SU-DHL-6 (cell line): ENCODE data around the gene SLC44A4.

Source experiments
- EZH2phosphoT487 ChIP-seq: fragments of 200-600 bp; sonication (generic), shearing (Covaris generic); conservative IDR thresholded peaks from 2 replicates; pipeline ENCODE4 v1.6.1; 2018; ENCODE audit warnings: mild to moderate bottlenecking, antibody characterized with exemption, low read length, moderate library complexity, mixed read lengths
- TF ChIP-seq, protein P1 (sequence below): fragments of 200-600 bp; sonication (generic); IDR thresholded peaks from one replicate; pipeline ENCODE4 v1.5.1; 2017; ENCODE audit warnings: antibody characterized with exemption, mild to moderate bottlenecking, low read length, moderate library complexity; ENCODE audit not compliant: insufficient read depth, poor library complexity, severe bottlenecking

DNA sequence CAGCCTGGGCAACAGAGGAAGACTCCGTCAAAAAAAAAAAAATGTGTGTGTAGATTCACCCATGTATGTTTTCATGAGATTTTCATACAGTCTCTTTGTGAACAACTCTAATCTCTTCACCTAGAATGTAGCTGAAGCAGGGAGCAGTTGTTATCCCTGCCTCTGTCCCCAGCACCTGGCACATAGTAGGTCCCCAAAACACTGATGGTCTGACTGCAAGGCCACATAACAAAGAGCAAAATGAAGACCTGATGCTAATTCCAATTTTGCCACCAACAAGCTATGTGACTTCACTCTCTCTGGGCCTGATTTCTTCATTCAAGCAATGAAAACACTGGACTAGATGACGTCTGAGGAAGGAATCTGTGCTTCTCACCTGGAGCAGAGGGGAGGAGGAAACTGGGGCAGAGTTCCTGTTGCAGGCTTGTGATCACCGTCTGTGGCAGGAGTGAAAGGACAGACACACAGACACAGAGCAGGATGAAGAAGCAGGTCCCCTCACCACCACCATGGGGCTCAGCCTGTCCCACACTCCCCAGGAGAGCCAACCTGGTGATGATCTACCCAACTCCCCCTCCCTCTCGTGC, 4.6 kb downstream of the SLC44A4 start:
- TF ChIP-seq, protein P1, sequence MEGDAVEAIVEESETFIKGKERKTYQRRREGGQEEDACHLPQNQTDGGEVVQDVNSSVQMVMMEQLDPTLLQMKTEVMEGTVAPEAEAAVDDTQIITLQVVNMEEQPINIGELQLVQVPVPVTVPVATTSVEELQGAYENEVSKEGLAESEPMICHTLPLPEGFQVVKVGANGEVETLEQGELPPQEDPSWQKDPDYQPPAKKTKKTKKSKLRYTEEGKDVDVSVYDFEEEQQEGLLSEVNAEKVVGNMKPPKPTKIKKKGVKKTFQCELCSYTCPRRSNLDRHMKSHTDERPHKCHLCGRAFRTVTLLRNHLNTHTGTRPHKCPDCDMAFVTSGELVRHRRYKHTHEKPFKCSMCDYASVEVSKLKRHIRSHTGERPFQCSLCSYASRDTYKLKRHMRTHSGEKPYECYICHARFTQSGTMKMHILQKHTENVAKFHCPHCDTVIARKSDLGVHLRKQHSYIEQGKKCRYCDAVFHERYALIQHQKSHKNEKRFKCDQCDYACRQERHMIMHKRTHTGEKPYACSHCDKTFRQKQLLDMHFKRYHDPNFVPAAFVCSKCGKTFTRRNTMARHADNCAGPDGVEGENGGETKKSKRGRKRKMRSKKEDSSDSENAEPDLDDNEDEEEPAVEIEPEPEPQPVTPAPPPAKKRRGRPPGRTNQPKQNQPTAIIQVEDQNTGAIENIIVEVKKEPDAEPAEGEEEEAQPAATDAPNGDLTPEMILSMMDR = no peak
- no peak for TF ChIP-seq EZH2phosphoT487
